Measurements from ENCODE around the gene MAP1B.

MAP1B gene

GRCh38 chr5:72256536-72256935 is 149.3 kb downstream of the MAP1B start:
- no peak for DNase-seq

Data from suppressor macrophage treated with lipopolysaccharide for 4 hours (primary cell).